Glomerular visceral epithelial cell (primary cell): Measurements from ENCODE around the gene MRPL48.
"Not testable (repeated sequence)": the region's sequence is repeated elsewhere in the genome, so short reads cannot be mapped to it uniquely, and the experiment has no call there.

ENCODE experiments used
- DNase-seq: peaks from one replicate; pipeline ENCODE4 v3.0.0-alpha.2; 2016; ENCODE audit errors: extremely low spot score

Gene MRPL48

GRCh38 chr11:73779084-73779902 lies 8.4 kb upstream of the MRPL48 start:
- DNase-seq, result peak; percentile 99

GRCh38 chr11:73781303-73781702 lies 6.4 kb upstream of the MRPL48 start:
- DNase-seq, result no peak

- no peak for DNase-seq
Measured at GRCh38 chr11:73783483-73784020, 4.1 kb upstream of the MRPL48 start.

- DNase-seq, result no peak
Measured at GRCh38 chr11:73784080-73784634, 3.5 kb upstream of the MRPL48 start.

- no peak for DNase-seq
Measured at GRCh38 chr11:73784734-73785133, 2.9 kb upstream of the MRPL48 start.

GRCh38 chr11:73785467-73785866 lies 2.2 kb upstream of the MRPL48 start:
- not testable (repeated sequence) for DNase-seq

- DNase-seq, result no peak
Measured at GRCh38 chr11:73787051-73787642, 527 bp upstream of the MRPL48 start.

GRCh38 chr11:73789279-73789670 lies 1.6 kb downstream of the MRPL48 start:
- DNase-seq, result no peak

GRCh38 chr11:73792584-73792983 lies 4.9 kb downstream of the MRPL48 start:
- DNase-seq, result no peak

GRCh38 chr11:73795925-73796632 lies 8.4 kb downstream of the MRPL48 start:
- no peak for DNase-seq

GRCh38 chr11:73797457-73797856 lies 9.8 kb downstream of the MRPL48 start:
- DNase-seq, result no peak

- no peak for DNase-seq
Measured at GRCh38 chr11:73800276-73800806, 12.7 kb downstream of the MRPL48 start.

- DNase-seq, result no peak
Measured at GRCh38 chr11:73801136-73801535, 13.5 kb downstream of the MRPL48 start.

- no peak for DNase-seq
Measured at GRCh38 chr11:73804712-73805111, 17.0 kb downstream of the MRPL48 start.

GRCh38 chr11:73808052-73808451 lies 20.4 kb downstream of the MRPL48 start:
- no peak for DNase-seq

GRCh38 chr11:73810637-73811036 lies 23.0 kb downstream of the MRPL48 start:
- no peak for DNase-seq

GRCh38 chr11:73812234-73812633 lies 24.6 kb downstream of the MRPL48 start:
- no peak for DNase-seq

- DNase-seq, result no peak
Measured at GRCh38 chr11:73814812-73815211, 27.1 kb downstream of the MRPL48 start.

- no peak for DNase-seq
Measured at GRCh38 chr11:73818846-73819245, 31.2 kb downstream of the MRPL48 start.

- DNase-seq, result no peak
Measured at GRCh38 chr11:73830261-73830660, 42.6 kb downstream of the MRPL48 start.

- no peak for DNase-seq
Measured at GRCh38 chr11:73833067-73833466, 45.4 kb downstream of the MRPL48 start.
